GM12891 (cell line): ENCODE data around the gene MIA.

Experiments
- POLR2A ChIP-seq: IDR thresholded peaks from 2 replicates; pipeline ENCODE4 v1.6.1; 2011; ENCODE audit warnings: low read depth, low read length, control low read depth
- POLR2AphosphoS5 ChIP-seq: IDR thresholded peaks from 2 replicates; pipeline ENCODE4 v1.6.1; 2011; ENCODE audit warnings: low read depth, low read length, control low read depth
- POU2F2 ChIP-seq: IDR thresholded peaks from 2 replicates; pipeline ENCODE4 v1.6.1; 2011; ENCODE audit warnings: low read depth, mild to moderate bottlenecking, control low read depth, low read length, moderate library complexity

DNA sequence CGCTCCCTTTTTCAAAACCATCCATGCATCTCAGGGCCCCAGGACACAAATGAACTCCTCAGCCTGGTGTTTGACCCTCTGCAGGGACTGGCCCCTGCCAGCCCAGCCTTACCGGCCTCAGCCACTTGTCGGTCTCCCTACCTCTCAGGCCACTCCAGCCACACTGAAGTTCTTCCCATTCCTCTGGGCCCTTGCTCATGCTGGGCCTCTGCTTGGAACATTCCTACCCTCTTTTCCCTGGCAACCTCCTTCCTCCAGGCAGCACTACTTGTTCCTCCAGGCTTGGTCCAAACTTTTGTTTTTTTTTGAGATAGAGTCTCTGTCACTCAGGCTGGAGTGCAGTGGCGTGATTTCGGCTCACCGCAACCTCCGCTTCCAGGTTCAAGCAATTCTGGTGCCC, 16.0 kb downstream of the MIA start:
- no peak for TF ChIP-seq POLR2A
- TF ChIP-seq POLR2AphosphoS5 = no peak
- no peak for TF ChIP-seq POU2F2
